HEK293 (cell line): ENCODE measurements around the gene FHIT.

ENCODE experiments used
- ZNF555 ChIP-seq: fragments of 450-650 bp; formaldehyde crosslinking; conservative IDR thresholded peaks from 2 replicates; pipeline ENCODE4 v1.5.1; 2017; ENCODE audit warnings: missing biosample characterization, mild to moderate bottlenecking, missing genetic modification characterization, inconsistent platforms
- ZNF660 ChIP-seq: fragments of 450-650 bp; IDR thresholded peaks from 2 replicates; pipeline ENCODE4 v1.5.1; 2018; ENCODE audit warnings: missing biosample characterization, mild to moderate bottlenecking, missing genetic modification characterization
- TF ChIP-seq, protein P1 (sequence below): fragments of 450-650 bp; formaldehyde crosslinking; IDR thresholded peaks from 2 replicates; pipeline ENCODE4 v1.5.1; 2016; ENCODE audit warnings: missing biosample characterization, missing genetic modification characterization

DNA sequence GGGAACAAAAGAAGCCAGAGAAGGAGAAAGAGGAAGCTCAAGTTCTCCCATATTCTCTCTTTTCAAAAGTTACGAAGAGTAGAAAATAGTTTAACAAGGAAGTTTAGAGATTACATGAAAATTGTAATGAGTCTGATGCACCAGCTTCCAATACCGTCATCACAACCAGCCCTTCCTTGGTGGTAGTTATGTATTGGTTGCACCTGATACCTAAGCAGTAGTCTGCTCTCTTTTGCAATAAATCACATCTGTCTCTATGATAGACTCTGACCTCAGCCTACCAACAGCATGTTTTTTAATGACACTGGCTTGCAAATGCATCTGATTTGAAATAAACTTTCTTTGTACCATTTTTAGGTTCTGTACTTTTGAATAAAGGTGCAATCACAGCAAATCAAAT lies 575.8 kb downstream of the FHIT start:
- TF ChIP-seq ZNF555 (tag by site-specific recombination) (no peak), ZNF660 (tag by site-specific recombination) (no peak)
- TF ChIP-seq, protein P1, sequence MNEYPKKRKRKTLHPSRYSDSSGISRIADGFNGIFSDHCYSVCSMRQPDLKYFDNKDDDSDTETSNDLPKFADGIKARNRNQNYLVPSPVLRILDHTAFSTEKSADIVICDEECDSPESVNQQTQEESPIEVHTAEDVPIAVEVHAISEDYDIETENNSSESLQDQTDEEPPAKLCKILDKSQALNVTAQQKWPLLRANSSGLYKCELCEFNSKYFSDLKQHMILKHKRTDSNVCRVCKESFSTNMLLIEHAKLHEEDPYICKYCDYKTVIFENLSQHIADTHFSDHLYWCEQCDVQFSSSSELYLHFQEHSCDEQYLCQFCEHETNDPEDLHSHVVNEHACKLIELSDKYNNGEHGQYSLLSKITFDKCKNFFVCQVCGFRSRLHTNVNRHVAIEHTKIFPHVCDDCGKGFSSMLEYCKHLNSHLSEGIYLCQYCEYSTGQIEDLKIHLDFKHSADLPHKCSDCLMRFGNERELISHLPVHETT = no peak
